CD4-positive, alpha-beta T cell treated with Interleukin-2 at 100 ng/mL for 4 hours (primary cell): ENCODE measurements around the gene ALKBH8.
"Not testable (repeated sequence)": the region's sequence is repeated elsewhere in the genome, so short reads cannot be mapped to it uniquely, and the experiment has no call there.

Source experiments
- DNase-seq: peaks from one replicate; pipeline ENCODE4 v3.0.0-alpha.2; 2020; ENCODE audit warnings: low spot score

The ALKBH8 gene

GRCh38 chr11:107565219-107565937 is at the start of gene ALKBH8:
Gene ALKBH8, minus strand, starts transcription at chr11:107565735. Its CDS starts 4,842 bp downstream, at chr11:107560893.
- peak; percentile 77 for DNase-seq

GRCh38 chr11:107612445-107612844 is 46.9 kb upstream of the ALKBH8 start:
- no peak for DNase-seq

GRCh38 chr11:107609400-107610218 is 44.1 kb upstream of the ALKBH8 start:
- no peak for DNase-seq

GRCh38 chr11:107608809-107609208 is 43.3 kb upstream of the ALKBH8 start:
- no peak for DNase-seq

GRCh38 chr11:107606141-107606540 is 40.6 kb upstream of the ALKBH8 start:
- DNase-seq: no peak

- no peak for DNase-seq
Observed at GRCh38 chr11:107605061-107606006, 39.8 kb upstream of the ALKBH8 start.

GRCh38 chr11:107598225-107599139 is 32.9 kb upstream of the ALKBH8 start:
- DNase-seq: no peak

- no peak for DNase-seq
Observed at GRCh38 chr11:107594736-107595135, 29.2 kb upstream of the ALKBH8 start.

GRCh38 chr11:107593951-107594350 is 28.4 kb upstream of the ALKBH8 start:
- DNase-seq: no peak

- DNase-seq: no peak
Observed at GRCh38 chr11:107592813-107593212, 27.3 kb upstream of the ALKBH8 start.

GRCh38 chr11:107592231-107592590 is 26.7 kb upstream of the ALKBH8 start:
- no peak for DNase-seq

GRCh38 chr11:107591378-107592230 is 26.1 kb upstream of the ALKBH8 start:
- DNase-seq: peak; percentile 17

GRCh38 chr11:107590460-107591377 is 25.2 kb upstream of the ALKBH8 start, which contains the start of gene ELMOD1:
Gene ELMOD1, plus strand, starts transcription at chr11:107591147. Its CDS starts 27,043 bp downstream, at chr11:107618190.
- peak; percentile 6 for DNase-seq

GRCh38 chr11:107587306-107587979 is 21.9 kb upstream of the ALKBH8 start:
- DNase-seq: no peak

GRCh38 chr11:107583629-107584195 is 18.2 kb upstream of the ALKBH8 start:
- no peak for DNase-seq

- DNase-seq: no peak
Observed at GRCh38 chr11:107581147-107581546, 15.6 kb upstream of the ALKBH8 start.

- DNase-seq: not testable (repeated sequence)
Observed at GRCh38 chr11:107579169-107579568, 13.6 kb upstream of the ALKBH8 start.

- no peak for DNase-seq
Observed at GRCh38 chr11:107577346-107577711, 11.8 kb upstream of the ALKBH8 start.
